Neuron (in vitro differentiated cells): ENCODE data around the gene NRXN2.
"Not testable (repeated sequence)": the region's sequence is repeated elsewhere in the genome, so short reads cannot be mapped to it uniquely, and the experiment has no call there.

Experiments
- H2AFZ ChIP-seq: one replicate; pipeline ENCODE4 v1.6.1; 2013; ENCODE audit warnings: low read depth, mild to moderate bottlenecking, inconsistent platforms, low read length, moderate library complexity
- H3K27me3 ChIP-seq: one replicate; pipeline ENCODE4 v1.6.1; 2013; ENCODE audit warnings: low read length; ENCODE audit not compliant: insufficient read depth
- H3K36me3 ChIP-seq: one replicate; pipeline ENCODE4 v1.6.1; 2013; ENCODE audit warnings: low read length; ENCODE audit not compliant: insufficient read depth
- H3K4me1 ChIP-seq: one replicate; pipeline ENCODE4 v1.6.1; 2013; ENCODE audit warnings: low read length; ENCODE audit not compliant: insufficient read depth
- H3K4me3 ChIP-seq: 2 replicates; pipeline ENCODE4 v1.5.1; 2013; ENCODE audit warnings: mild to moderate bottlenecking, low read length, moderate library complexity
- H3K9me3 ChIP-seq: one replicate; pipeline ENCODE4 v1.6.1; 2013; ENCODE audit warnings: low read length

The NRXN2 gene

DNA sequence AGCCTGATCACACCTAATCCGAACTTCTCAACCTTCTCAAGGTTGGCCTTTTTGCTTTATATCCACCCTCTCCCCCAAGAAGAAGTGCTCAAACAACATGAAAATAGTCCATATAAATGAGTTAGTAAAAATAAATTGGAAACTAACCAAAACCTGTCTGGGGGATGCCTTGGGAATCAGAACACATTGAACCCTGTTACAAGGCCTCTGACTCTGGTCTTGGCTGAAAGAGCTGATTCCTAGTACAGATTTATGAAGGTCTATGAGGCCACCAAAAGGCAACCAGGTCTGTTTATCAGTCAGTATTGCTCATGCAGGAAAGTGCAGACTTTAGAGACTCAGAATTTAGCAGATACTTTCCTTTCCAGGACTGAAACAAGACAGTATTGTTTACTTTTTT is 49.7 kb downstream of the NRXN2 start:
- Histone ChIP-seq H3K27me3 (no peaks in the 10 kb centered on the region), H3K9me3 (no peaks in the 10 kb centered on the region), H3K4me1 (peaks cover 14% of the 10 kb centered on the region), H3K36me3 (no peaks in the 10 kb centered on the region), H2AFZ (no peak overlapping the region), H3K4me3 (no peak overlapping the region)

DNA sequence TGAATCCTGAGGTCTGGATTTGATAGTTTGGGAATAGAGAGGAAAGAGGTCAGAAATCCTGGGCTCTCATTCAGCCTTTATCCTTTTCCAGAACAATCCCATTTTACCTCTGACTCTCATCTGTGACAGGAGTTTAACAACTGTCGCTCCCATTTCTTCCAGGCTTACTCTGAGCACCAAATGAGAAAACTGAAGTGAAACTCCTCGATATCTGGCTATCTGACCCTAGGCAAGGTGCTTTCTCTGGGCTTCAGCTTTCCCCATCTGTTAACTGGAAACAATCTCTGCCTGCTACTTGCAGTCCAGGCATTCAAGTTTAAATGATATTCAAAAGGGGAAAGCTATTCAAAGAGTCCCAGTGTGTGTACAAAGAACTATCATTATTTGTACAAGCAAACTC is 50.1 kb downstream of the NRXN2 start:
- H3K4me1 ChIP-seq, result peaks cover 14% of the 10 kb centered on the region
- H3K4me3 ChIP-seq, result no peak overlapping the region
- H3K9me3 ChIP-seq, result no peaks in the 10 kb centered on the region
- H2AFZ ChIP-seq, result no peak overlapping the region
- no peaks in the 10 kb centered on the region for H3K36me3 ChIP-seq
- H3K27me3 ChIP-seq, result no peaks in the 10 kb centered on the region

DNA sequence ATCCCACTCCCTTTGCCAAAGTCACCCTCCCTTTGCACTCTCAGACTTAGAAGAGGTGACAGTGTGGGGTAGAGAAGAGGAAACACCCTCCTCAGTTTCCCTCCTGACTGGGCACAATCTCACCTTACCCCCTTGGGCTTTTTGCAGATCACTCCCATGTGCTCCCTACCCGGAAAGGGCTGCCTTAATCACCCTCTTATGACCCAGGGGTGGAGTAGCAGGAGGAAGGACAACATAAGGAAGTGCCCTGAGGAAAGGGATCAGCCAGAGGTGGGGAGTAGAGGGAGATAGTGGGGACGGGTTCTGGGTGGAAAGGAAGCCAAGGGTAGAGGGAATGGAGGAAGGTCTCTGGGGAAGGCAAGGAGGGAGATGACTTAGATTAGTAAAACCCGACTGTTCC is 52.0 kb downstream of the NRXN2 start:
- no peak overlapping the region for H2AFZ ChIP-seq

DNA sequence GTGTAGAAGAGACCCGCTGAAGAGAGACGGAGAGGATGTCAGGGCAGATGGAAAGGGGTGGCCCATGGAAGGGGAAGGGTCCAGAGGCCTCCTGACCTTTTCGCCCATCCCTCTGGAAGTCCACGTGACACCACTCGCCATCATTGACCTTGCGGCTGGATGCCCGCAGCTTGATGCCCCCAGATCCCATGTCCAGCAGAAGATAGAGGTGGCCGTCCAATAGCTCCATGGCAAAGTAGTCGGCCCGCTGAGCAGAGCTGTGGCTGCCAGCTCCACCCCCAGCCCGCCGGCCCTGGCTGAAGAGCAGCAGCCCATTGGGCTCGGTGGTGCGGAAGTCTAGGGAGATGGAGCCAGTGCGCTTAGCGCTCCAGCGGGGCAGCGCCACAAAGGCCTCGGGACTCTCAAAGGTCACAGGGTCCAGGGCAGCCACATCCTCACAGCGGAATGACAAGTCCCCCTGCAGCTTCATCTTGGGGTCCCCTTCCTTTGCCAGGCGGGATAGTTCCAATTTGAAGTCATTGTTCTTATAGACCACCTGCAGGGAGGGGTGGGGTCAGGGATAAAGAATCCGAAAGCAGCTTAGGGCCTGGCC is 55.7 kb downstream of the NRXN2 start:
- H3K4me3 ChIP-seq, result no peak overlapping the region
- H3K9me3 ChIP-seq, result no peaks in the 10 kb centered on the region

More for the DNA sequence above, 52.0 kb downstream of the NRXN2 start:
- Histone ChIP-seq H3K4me1 (peaks cover 10% of the 10 kb centered on the region), H3K9me3 (no peaks in the 10 kb centered on the region), H3K27me3 (no peaks in the 10 kb centered on the region), H3K36me3 (peaks cover 4% of the 10 kb centered on the region), H3K4me3 (no peak overlapping the region)

DNA sequence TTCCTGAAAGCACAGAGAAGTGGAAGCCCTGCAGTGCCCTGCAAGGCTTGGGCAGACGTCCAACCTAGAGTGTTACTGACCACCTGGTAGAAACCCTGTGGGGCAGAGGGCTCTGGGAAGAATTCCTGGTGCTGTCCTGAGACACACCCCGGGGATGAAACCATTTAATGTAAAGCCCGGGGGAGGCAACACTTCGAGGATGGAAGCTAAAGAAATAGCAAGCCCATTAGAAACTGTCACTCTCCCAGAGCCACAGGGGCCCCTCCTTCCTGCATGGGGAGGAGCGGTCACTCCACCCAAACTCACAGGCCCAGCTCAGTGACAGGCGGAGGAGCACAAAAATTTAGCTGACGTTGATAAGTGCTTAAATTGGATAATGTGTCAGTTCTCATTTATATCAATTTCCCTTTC is 57.6 kb downstream of the NRXN2 start:
- no peak overlapping the region for H3K4me3 ChIP-seq
- H3K27me3 ChIP-seq, result no peaks in the 10 kb centered on the region
- H3K4me1 ChIP-seq, result no peaks in the 10 kb centered on the region
- H3K9me3 ChIP-seq, result no peaks in the 10 kb centered on the region
- H3K36me3 ChIP-seq, result peaks cover 4% of the 10 kb centered on the region
- no peak overlapping the region for H2AFZ ChIP-seq

More for the DNA sequence above, 55.7 kb downstream of the NRXN2 start:
- Histone ChIP-seq H3K4me1 (no peaks in the 10 kb centered on the region), H2AFZ (no peak overlapping the region), H3K27me3 (no peaks in the 10 kb centered on the region), H3K36me3 (peaks cover 4% of the 10 kb centered on the region)

DNA sequence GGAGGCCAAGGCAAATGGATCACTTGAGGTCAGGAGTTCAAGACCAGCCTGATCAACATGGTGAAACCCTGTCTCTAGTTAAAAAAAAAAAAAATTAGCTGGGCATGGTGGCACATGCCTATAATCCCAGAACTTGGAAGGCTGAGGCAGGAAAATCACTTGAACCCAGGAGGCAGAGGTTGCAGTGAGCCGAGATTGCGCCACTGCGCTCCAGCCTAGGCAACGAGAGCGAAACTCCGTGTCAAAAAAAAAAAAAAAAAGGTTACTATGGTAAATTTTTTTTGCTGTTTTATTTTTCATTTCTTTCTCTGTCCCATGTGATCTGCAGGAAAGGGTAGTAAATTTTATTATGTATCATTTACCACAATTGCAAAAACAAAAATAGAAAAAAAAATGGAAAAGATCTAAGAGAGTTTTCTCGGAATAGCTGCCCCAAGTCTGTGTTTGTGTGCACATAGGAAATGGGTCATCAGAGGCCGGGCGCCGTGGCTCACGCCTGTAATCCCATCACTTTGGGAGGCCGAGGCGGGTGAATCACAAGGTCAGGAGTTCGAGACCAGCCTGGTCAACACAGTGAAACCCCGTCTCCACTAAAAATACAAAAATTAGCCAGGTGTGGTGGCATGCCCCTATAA is 58.6 kb downstream of the NRXN2 start:
- not testable (repeated sequence) for H3K36me3 ChIP-seq, H2AFZ ChIP-seq, H3K9me3 ChIP-seq, H3K4me1 ChIP-seq, H3K4me3 ChIP-seq, H3K27me3 ChIP-seq

DNA sequence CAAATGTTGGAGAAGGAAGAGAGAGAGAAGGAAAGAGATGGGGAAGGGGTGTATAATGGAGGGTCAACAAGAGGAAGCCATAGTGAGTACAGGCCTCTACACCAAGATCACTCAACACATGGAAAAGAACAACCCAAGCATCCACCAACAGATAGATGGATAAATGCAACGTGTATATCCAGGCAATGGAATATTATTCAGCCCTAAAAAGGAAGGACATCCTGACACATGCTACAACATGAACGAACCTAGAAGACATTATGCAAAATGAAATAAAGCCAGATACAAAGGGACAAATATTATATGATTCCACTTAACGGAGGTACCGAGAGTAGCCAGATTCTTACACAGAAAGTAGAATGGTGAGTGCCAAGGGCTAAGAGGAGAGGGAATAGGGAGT is 59.3 kb downstream of the NRXN2 start:
- Histone ChIP-seq H3K27me3 (no peaks in the 10 kb centered on the region), H3K9me3 (no peaks in the 10 kb centered on the region), H2AFZ (no peak overlapping the region), H3K4me1 (no peaks in the 10 kb centered on the region), H3K4me3 (no peak overlapping the region), H3K36me3 (peaks cover 4% of the 10 kb centered on the region)

DNA sequence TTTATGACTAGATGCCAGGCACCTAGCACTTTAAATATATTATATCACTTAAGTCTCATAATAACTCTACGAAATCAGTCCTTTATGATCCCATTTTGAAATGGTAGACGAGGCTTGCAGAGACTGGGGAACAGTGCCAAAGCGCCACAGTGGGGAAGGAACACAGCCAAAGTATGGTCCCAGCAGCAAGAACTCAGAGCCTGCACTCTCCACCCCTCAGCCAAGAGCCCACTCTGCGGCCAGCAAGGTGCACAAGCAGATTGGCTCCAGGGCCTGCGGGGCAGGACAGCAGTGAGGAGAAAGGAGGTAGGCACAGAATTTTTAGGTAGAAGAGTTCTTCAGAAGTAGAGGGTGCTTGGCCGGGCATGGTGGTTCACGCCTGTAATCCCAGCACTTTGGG is 61.4 kb downstream of the NRXN2 start:
- Histone ChIP-seq H3K27me3 (no peaks in the 10 kb centered on the region), H3K4me1 (no peaks in the 10 kb centered on the region), H3K9me3 (no peaks in the 10 kb centered on the region), H3K4me3 (no peak overlapping the region), H2AFZ (no peak overlapping the region), H3K36me3 (no peaks in the 10 kb centered on the region)

DNA sequence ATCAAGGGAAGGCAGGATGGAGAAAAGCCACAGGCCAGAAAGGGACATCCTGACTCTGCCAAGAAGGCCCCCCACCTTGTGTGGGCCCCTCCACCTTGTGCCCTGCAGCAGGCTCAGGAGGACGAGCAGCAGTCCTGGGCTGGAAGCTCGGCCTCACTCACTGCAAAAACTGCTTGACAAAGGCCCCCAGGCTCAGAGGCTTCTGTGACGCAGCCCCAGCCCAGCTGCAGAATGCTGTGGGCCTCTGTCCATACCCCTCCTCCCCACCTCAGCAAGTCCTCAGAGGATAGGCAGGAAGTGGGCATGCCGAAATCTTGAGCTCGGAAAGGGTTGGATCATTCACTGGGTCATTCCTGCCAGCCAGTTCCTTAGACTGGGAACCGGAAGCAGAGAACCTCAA is 61.9 kb downstream of the NRXN2 start:
- H3K36me3 ChIP-seq, result no peaks in the 10 kb centered on the region
- no peaks in the 10 kb centered on the region for H3K4me1 ChIP-seq
- H3K4me3 ChIP-seq, result no peak overlapping the region
- H3K9me3 ChIP-seq, result no peaks in the 10 kb centered on the region
- H3K27me3 ChIP-seq, result no peaks in the 10 kb centered on the region
- H2AFZ ChIP-seq, result no peak overlapping the region

DNA sequence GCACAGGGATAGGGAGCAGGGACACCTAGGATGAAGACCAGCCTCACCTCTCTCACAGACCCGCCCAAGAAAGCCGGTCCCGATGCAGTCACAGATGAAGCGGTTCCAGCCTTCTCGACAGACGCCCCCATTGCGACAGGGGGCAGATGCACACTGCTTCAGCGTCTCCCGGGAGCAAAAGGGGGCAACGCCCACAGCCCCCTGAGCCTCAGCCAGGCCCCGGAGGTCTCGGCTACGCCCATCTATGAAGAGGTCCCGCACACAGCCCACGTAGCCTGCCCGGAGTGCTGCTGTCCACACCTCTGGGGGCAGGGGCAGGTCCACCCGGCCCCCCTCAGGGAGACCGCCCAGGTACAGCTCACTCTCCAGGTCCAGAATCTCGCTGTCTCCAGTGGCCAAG is 62.3 kb downstream of the NRXN2 start:
- Histone ChIP-seq H3K4me1 (no peaks in the 10 kb centered on the region), H3K36me3 (no peaks in the 10 kb centered on the region), H3K27me3 (peaks cover under 1% of the 10 kb centered on the region), H3K4me3 (no peak overlapping the region), H3K9me3 (no peaks in the 10 kb centered on the region), H2AFZ (no peak overlapping the region)

DNA sequence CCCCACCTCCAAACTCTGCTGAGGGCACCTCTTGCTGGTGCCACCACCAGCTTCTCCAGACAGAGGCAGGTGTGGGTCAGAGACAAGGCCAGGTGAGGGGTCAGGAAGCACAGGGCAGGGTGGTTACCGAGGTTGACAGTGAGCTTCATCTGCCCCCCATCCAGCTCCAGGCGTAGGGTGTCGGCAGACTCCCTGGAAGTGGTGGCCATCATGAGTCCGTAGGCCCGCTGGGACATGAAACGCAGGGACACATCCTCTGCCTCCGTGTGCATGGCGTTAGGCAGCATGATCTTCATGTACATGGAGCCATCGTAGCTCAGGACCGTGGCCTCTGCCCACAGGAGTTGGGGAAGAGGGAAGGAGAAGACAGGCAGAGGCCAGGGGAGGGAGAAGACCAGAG is 62.8 kb downstream of the NRXN2 start:
- no peak overlapping the region for H2AFZ ChIP-seq
- peaks cover 3% of the 10 kb centered on the region for H3K27me3 ChIP-seq
- H3K36me3 ChIP-seq, result no peaks in the 10 kb centered on the region
- no peak overlapping the region for H3K4me3 ChIP-seq
- no peaks in the 10 kb centered on the region for H3K9me3 ChIP-seq
- H3K4me1 ChIP-seq, result no peaks in the 10 kb centered on the region

DNA sequence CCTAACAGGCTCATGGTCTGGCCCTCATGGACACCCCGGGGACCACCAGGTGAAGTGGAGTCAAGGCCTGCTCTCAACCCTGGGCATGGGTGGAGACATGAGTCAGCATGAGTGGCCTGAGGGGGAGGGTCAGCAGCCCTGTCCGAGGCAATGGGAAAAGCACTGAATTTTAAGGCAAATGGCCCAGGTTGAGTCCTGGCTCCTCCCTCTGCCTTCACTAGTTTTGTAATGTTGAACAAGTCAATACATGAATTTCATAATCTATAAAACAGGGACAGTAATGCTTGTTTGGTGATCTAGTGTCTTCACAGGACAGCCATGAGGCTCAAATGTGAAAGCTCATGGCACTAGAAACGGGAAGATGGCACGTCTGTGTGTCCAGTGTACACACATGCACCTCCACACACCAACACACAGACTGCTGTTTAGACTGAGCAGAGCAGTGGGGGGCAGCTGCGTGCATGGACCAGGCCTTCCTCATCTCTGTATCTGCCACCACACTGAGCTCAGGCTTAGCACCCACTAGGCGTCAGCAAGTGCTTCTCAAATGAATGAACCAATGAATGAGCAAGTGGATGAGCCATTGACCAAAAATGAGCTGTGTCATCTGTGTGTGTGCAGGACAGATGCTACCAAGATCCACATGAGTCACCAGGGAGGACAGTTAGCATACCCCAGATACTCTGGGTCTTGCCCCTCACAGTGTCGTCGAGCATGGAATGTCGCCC is 63.4 kb downstream of the NRXN2 start:
- H3K9me3 ChIP-seq, result no peaks in the 10 kb centered on the region
- H2AFZ ChIP-seq, result no peak overlapping the region
- H3K4me1 ChIP-seq, result no peaks in the 10 kb centered on the region
- no peak overlapping the region for H3K4me3 ChIP-seq
- H3K36me3 ChIP-seq, result no peaks in the 10 kb centered on the region
- H3K27me3 ChIP-seq, result peaks cover 8% of the 10 kb centered on the region

DNA sequence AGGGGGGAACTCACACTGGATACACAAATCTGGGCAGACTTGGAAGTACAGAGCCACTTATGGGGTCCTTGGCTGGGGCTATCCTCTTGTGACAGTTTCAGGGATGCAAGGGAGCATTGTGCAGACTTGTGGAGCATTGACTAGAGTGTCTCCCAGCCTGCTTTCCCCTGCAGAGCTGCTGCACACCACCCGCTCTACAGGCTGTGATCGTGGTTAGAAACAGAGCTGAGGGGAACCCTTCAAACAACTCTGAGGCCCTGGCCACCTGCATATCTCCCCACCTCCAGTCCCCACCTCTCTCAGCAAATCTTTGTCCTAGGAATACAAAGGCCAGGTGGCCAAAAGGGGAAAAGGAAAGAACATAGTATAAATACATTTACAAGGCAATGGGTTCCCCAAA is 64.7 kb downstream of the NRXN2 start:
- peaks cover 8% of the 10 kb centered on the region for H3K27me3 ChIP-seq
- no peaks in the 10 kb centered on the region for H3K4me1 ChIP-seq
- H3K4me3 ChIP-seq, result no peak overlapping the region
- no peak overlapping the region for H2AFZ ChIP-seq
- no peaks in the 10 kb centered on the region for H3K36me3 ChIP-seq
- H3K9me3 ChIP-seq, result no peaks in the 10 kb centered on the region
